Measurements from ENCODE around the gene WRNIP1.

WRNIP1 gene

DNA sequence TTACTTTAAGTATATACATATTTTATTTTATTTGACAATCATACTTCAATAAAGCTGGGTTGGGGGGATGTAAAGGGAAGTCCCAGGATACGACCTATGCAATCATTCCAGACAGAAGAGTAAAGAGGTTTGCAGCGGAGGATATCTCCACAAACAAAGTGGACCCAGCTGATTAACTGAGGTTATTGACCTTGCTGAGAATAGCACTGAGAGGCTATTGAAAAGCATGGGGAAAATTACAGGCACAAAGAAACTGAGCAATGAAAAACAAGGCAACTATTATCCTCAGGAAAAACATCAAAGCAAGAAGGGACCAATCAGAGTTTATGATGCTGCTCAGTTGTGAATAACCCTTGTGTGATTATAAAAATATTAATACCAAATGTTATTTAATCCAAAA is 43.8 kb downstream of the WRNIP1 start:
- no peak for DNase-seq

DNA sequence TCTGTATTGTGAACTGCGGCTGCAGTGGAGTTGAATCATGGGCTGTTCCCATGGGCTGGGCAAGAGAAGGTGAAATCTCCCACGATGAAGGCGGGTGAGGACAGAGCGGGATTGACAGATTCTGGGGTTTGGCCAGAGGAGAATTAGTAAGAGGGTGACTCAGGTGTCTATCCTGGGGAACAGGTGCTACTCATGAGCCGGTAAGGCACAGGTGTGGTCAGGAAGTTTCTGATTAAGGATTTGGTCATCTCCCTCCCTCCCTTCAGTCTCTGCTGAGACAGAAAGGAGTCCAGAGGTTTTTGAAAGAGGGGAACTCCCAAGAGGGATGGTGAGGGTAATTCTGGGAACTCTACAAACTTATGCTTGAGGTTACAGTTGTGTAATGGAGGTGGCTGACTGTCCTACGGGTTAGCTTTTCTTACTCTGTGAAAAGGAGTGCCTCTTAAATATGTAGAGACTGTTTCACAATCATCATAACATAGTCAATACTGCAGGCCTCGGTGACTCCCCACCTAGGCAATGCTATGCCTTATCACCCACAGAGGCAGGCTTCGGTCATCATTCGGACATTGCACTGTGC is 45.0 kb downstream of the WRNIP1 start:
- DNase-seq, result no peak

DNA sequence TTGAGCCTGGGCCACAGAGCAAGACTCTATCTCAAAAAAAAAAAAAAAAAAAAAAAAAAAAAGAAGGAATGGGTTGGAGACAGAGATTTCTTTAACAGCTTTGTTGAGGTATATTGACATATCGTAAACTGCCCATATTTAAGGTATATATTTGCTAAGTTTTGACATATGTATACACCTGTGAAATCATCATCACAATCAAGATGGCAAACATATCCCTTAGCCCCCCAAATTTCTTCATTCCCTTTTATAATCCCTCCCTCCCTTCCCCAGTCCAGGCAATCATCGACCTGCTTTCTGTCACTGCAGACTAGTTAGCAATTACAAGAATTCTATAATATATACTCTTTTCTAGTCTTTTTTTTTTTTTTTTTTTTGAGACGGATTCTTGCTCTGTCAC is 47.5 kb downstream of the WRNIP1 start:
- DNase-seq, result no peak

DNA sequence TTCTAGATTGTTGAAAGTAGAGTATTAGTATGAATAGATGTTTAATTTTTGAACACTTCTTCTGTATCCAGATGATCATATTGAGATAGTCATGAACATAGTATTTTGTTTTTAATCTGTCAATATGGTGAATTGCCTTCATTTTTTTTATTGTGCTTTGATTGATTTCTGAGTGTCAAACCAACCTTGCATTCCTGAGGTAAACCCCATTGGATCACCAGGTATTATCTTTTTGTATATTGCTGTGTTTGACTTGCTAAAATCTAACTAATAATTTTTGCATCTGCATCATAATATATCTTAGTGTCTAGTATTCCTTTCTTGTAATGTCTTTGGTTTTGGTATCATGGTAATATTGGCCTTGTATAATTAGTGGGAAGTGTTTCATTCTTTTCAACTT is 51.0 kb downstream of the WRNIP1 start:
- no peak for DNase-seq

DNA sequence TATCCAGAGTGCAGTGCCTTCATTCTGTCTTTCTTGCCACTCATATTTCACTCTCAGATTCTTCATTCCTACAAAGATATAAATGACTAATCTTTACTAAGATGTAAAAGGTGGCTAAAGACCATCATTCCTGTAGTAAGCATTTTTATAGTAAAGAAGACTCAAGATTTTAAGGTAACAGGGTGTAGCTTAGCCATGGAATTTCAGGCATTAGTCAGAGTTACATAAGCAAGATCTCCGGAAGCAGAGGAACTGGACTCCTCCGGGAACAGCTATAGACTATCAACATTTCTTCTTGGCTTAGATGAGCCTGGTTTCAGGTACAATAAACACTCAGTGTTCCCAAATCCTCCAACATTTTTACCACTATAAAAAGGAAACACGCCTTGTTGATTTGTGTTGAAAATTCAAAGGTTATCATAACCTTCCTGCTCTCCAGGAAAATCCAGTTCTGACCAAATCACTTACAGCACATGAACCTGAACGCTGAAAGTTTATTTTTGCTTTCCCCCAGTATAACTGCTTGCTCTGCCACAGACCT is 52.8 kb downstream of the WRNIP1 start:
- DNase-seq, result no peak

DNA sequence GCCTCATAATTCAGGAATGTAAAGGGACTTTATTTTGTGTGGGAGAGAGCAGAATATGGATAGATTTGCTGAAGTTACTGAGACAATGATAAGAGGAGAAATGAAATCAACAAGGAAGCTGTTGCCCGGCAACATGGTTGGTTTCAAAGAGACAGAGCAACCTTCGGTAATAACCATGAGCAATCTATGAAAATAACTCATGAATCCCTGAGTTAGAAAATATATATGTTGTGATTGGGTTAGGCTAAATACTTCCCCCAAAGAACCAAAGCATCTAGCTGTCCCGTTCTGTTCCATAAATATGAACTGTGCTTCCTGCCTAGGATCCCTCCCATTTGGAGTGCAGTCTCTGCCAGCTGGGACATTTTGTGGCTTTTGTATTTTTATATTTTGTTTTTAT is 53.4 kb downstream of the WRNIP1 start:
- DNase-seq, result no peak

DNA sequence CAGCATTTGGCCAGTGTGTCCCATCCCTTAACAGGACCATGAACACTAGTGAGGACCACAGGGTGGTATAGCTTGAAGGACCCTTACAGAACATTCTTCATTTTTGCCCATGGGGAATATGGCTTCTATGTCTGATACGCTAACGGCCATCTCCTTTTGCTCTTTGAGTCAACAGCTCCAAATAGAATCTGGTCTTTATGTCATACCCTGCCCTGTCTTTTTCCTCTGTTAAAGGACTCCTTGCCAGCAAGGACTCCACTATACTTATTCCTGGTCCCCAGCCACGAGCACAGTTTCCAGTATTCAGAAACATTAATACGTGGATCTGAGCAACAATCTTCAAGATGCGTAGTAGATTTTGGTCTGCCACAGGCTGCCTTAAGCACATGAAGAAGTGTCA is 53.9 kb downstream of the WRNIP1 start:
- DNase-seq, result no peak

DNA sequence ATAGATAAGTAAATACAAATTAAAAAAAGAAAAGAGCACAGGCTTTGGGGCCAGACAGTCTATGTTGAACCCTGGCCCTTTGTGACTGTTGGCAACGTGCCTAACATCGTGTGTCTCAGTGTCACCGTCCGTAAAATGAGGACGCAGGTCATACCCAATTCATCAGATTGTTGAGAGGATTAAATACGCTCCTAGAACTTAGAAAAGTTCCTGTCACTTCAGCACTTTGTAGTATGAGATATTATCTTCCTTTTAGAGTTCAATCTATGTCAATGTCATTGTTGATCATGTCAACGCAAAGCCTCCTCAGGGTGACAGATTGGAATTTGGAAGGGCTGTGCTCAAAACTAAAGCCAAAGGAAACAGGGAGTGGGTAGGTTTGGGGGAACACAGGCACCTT is 54.8 kb downstream of the WRNIP1 start:
- no peak for DNase-seq

DNA sequence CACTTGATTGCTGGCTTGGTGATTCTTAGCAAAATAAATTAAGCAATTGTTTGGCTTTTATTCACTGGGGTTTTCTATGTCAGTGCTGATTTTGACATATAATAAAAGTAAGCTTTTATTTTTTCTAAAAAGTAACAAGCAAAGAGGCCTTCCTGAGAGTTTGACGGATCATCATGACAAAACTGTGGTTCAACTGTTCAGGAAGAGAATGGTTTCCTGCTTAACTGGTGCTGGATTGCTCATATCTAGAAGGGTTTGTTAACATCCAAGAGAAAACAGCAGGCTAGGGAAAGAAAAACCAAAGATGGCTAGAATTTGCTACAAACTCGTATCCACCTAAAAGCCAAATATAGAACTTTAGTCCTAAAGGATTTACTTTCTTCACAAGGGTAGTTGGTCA is 55.2 kb downstream of the WRNIP1 start:
- DNase-seq, result no peak

DNA sequence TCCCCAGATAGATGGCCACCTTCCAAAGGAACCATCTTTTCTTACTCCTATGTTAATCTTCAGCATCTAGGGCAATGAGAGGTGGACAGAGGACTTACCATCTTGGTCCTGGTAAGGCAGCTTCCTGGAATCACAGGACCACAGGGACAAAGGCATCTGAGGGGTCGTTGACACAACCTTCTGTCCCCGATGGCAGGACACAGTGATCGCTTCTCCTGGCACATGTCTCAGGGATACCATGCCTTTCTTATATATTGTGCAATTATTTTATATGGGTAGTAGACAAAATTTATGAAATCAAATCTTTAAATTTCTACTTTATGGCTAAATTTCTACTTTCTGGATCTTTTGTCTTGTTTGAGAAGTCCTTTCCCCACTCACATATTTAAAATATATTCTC is 56.4 kb downstream of the WRNIP1 start:
- no peak for DNase-seq

DNA sequence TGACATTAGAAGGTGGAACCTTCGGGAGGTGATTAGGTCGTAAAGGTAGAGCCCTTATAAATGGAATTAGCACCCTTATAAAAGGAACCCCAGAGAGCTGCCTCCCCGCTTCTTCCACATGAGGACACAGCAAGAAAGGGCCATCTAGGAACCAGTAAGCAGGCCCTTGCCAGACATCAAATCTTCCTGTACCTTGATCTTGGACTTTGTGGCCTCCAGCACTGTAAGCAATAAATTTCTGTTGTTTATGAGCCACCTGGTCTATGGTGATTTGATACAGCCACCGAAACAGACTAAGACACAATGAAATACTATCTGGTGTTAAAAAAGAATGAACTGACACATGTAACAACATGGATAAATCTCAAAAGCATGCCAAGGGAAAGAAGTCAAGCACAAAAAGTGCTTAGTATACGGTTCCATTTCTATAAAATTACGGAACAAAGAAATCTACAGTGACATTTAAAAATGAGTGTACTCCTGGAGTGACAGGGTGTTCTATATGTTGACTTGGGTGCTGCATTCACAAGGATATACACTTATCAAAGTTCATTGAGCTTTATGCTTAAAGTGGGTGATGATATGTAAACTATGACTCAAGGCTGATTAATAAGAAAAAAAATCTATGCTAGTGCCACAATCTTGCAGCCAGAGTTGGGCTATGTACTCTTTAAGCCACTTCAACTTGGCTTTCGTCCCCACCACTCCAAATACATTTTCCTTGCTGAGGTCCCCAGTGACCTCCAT is 58.1 kb downstream of the WRNIP1 start:
- DNase-seq, result no peak

DNA sequence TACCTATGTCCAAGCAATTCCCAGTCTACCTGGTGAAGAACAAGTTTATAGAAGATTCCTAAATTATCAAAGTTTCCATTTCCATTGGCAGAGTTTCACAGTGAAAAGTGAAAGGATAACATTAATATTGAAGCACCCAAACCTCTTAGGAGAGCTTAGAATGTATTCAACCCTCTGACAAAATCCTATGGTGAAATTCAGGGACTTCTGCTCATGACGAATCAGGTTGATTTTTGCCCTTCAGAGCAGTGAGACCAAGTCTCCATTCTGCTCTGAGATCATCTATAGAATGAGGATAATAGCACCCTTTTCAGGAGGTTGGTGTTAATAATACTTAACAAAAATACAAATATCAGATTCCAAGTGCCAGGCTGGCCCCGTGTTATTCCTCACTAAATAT is 60.9 kb downstream of the WRNIP1 start:
- DNase-seq, result no peak

DNA sequence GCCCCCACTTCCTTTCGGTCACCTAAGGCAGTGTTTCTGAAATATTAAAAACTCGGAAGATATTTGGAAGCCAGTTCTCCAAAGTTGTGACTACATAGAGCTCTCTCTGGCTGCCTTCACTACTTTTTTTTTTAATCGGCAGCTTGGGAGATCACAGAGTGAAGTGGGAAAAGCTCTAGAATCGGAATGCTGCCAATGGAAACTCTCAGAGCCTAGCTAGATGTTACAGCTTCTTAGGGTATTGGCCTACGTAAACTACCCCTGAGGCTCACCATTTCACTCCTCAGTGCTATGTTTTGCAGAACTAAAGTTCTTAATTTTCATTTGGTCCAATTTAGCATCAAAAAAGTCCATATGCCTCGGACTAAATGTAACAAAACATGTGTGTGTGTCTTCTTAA is 61.9 kb downstream of the WRNIP1 start:
- DNase-seq, result no peak

DNA sequence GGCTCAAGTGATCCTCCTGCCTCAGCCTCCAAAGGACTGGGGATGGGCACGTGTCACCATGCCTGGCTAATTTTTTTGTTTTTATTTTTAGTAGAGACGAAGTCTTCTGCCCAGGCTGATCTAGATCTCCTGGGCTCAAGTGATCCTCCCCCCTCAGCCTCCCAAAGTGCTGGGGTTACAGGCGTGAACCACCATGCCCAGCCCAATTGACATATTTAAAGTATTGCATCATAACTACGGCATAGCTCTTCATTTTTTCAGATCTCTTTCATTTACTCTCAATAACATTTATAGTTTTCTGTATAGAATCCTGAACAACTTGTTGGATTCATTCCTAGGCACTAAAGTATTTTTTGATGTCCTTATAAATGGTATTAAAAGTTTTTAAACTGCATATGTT is 63.4 kb downstream of the WRNIP1 start:
- DNase-seq, result no peak

DNA sequence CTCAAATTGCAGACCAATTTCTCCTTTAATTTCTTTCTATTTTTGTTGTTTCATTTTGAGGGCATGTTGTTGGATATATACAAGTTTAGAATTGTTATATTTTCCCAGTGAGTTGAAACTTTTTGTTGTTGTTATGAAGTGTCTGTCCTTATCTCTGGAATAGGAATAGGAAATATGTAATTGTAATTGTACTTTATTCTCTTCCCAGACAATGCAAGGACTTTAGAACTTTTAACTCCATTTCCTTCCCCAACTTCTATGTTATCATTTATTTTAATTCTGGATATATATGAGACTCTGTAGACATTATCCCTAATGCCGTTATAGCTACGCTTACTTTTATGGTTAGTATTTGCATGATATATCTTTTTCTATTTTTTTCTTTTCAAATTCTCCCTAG is 64.1 kb downstream of the WRNIP1 start:
- no peak for DNase-seq

DNA sequence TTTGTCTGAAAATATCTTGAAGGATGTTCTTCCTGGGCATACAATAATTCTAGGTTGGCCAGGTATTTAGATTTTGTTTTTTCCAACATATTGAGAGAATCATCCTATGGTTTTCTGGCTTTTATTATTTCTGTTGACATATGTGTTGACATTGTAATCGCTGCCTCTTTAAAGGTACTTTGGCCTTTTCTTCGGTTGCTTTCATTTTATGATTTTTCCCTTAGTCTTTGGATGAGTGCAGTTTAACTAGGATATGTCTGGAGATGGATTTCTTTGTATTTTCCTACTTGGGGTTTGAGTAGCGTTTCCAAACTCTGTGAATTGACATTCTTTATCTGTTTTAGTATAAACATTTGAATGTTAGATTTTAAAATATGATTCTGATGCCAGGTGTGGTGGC is 65.0 kb downstream of the WRNIP1 start:
- no peak for DNase-seq

DNA sequence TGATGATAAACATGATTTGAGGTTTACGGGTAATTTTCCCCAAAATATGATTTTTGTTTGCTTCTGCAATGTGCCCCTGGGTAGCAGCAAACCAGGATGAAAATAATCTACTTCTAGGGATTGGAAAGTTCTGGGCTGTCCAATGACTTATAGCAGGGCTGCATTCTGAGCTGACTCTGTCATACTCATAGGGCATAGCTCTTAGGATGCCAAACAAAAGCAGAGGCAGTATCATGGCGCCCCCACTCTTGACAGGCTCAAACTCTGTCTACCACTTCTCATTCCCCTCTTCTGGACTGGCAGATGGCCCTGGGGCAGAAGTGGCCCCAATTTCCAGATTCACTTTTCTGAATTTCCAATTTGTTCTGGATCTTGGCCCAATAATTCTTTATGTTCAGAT is 66.2 kb downstream of the WRNIP1 start:
- DNase-seq, result no peak

DNA sequence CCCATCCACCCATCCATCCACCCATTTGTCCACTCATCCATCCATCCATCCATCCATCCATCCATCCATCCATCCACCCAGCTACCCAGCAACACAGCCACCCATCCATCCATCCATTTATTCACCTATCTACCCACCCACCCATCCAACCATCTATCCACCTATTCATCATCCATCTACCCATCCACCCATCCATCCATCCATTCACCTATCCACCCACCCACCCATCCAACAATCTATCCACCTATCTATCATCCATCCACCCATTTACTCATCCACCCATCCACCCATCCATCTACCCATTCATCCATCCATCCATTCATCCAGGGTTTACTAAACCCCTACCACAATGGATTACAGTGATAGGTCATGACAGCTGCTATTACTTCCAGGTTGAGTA is 69.1 kb downstream of the WRNIP1 start:
- DNase-seq, result no peak
